Measurements from ENCODE around the gene DAZAP1.

DNA sequence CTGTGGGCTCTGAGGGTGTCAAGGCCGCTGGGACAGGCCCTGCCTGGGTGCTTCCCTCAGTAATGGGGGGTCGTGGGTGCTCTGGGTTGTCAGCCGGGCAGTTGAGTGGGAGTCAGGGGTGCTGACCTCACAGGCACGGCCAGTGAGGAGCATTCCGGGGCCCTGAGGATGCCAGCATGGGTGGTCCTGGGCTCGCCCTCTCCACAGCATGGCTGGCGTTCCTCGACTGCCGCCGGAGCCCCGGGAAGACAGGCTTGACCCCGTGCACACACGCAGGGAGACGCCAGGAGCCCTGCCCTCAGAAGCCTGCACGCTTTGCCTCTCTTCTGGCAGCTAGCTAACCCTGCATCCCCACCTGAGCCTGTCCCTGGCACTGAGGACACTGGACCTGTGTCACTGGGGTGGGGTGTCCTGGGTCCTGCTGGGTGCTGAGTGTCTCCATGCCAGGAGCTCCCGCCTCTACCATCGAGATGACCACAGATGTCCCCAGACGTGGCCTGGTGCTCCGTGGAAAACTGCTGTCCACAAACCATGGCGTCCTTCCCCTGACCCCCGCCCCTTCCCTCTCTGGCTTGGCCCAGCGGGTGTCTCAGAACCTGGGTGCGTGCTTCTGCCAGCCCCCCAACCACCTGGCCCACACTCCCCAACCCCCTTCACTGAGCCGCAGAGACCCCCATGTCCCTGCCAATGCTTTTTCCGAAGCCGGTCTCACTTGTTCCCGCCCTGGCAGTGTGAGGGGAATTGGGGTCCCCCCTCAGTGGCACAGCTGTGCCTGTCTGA lies 28.1 kb upstream of the DAZAP1 start:
- TF ChIP-seq, protein P1, sequence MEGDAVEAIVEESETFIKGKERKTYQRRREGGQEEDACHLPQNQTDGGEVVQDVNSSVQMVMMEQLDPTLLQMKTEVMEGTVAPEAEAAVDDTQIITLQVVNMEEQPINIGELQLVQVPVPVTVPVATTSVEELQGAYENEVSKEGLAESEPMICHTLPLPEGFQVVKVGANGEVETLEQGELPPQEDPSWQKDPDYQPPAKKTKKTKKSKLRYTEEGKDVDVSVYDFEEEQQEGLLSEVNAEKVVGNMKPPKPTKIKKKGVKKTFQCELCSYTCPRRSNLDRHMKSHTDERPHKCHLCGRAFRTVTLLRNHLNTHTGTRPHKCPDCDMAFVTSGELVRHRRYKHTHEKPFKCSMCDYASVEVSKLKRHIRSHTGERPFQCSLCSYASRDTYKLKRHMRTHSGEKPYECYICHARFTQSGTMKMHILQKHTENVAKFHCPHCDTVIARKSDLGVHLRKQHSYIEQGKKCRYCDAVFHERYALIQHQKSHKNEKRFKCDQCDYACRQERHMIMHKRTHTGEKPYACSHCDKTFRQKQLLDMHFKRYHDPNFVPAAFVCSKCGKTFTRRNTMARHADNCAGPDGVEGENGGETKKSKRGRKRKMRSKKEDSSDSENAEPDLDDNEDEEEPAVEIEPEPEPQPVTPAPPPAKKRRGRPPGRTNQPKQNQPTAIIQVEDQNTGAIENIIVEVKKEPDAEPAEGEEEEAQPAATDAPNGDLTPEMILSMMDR (IDR thresholded peaks at IDR 0.05) = no peak
- TF ChIP-seq POLR2A (IDR thresholded peaks at IDR 0.05) = no peak
